NT2/D1 (cell line): ENCODE results near the gene PDXDC1.
"Not testable (repeated sequence)": the region's sequence is repeated elsewhere in the genome, so short reads cannot be mapped to it uniquely, and the experiment has no call there.

Source experiments
- SUZ12 ChIP-seq: IDR thresholded peaks from 2 replicates; pipeline ENCODE4 v1.6.1; 2011; ENCODE audit not compliant: insufficient read length, insufficient read depth; ENCODE audit errors: extremely low read depth
- YY1 ChIP-seq: IDR thresholded peaks from 2 replicates; pipeline ENCODE4 v1.6.1; 2011; ENCODE audit not compliant: insufficient read length, insufficient read depth

DNA sequence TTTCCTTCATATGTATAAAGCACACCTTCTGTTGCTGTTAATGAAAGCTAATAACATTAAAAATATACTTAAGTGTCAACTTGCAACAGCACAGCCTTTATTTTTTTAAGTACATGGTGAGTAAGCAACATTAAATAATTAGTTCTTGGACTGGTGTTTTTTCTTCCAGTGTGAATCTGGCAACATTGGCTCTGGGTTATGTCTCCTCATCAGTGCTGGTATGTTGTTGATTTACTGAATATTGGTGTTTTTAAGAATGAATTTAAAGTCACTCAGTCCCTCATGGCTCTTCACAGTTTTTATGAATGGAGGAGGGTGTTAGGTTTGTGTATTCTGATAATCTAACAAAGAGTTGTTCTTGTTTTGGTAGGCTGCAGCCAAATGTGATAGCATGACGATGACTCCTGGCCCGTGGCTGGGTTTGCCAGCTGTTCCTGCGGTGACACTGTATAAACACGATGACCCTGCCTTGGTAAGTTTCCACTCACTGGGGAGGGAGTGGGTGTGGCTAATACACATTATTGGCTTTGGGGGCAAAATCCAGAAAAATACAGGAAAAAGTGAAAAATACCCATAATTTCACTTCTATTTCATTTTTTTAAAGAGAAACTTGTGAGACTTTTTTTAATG lies 42.2 kb downstream of the PDXDC1 start:
- TF ChIP-seq YY1, SUZ12: not testable (repeated sequence)
